T-helper 1 cell treated with Interleukin-12 subunit alpha and Interleukin-12 subunit beta and Interleukin-4 antibody, amounts not matched to agents 30 μg/mL and 1 μg/mL, for 36 hours (primary cell): ENCODE measurements around the gene PCK1.

Source experiments
- H3K27ac Mint-ChIP-seq: one replicate; pipeline ENCODE4 v1.8.0; 2021; ENCODE audit warnings: mild to moderate bottlenecking, mixed read lengths
- H3K27me3 Mint-ChIP-seq: one replicate; pipeline ENCODE4 v1.8.0; 2021; ENCODE audit warnings: low read depth, mixed read lengths
- H3K36me3 Mint-ChIP-seq: one replicate; pipeline ENCODE4 v1.8.0; 2021; ENCODE audit warnings: low read depth, mixed read lengths
- H3K4me1 Mint-ChIP-seq: one replicate; pipeline ENCODE4 v1.8.0; 2021; ENCODE audit warnings: low read depth, mixed read lengths
- H3K4me3 Mint-ChIP-seq: one replicate; pipeline ENCODE4 v1.8.0; 2021; ENCODE audit warnings: mild to moderate bottlenecking, moderate library complexity, mixed read lengths
- H3K9me3 Mint-ChIP-seq: one replicate; pipeline ENCODE4 v1.8.0; 2021; ENCODE audit warnings: mixed read lengths

PCK1 gene

DNA sequence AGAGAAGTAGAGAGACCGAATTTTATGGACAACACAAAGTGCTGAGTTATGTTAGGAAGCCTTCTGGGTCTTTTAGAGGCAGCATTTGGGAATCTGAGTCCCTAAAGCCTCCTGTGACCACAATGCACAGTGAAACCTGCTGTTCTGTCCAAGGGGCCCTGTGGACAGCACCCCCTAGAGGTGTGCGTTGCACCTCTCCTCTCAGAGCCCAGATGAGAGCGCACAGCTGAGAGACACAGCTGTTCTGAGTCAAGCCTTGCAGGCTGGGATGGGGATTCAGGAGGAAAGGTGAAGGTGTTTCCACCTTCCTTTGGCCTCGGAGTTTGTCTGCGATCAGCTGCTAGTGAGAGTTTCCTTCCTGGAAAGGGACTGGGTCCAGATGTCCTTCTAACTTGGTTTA lies 13.0 kb downstream of the PCK1 start:
- Mint-ChIP-seq H3K9me3 (no peaks in the 10 kb centered on the region), H3K27ac (no peak overlapping the region), H3K4me1 (no peaks in the 10 kb centered on the region), H3K27me3 (peaks cover 9% of the 10 kb centered on the region), H3K4me3 (no peak overlapping the region), H3K36me3 (no peaks in the 10 kb centered on the region)

DNA sequence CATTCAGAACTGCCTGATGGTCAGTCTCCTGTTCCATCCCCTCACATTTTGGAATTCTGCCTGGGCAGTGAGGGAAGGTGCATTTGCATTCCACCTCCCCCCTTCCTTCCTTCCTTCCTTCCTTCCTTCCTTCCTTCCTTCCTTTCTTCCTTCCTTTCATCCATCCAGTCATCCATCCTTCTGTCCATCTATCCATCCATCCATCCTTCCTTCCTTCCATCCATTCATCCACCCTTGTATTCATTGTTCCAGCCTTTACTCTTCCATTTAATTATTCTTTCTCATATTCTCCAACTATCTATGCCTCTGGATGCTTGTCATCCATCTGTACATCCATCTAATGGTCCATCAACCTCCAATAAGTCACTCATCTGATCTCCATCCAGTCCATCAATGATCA lies 14.0 kb downstream of the PCK1 start:
- Mint-ChIP-seq H3K27me3 (peaks cover 14% of the 10 kb centered on the region), H3K27ac (no peak overlapping the region), H3K9me3 (no peaks in the 10 kb centered on the region), H3K4me1 (no peaks in the 10 kb centered on the region), H3K36me3 (no peaks in the 10 kb centered on the region), H3K4me3 (no peak overlapping the region)

DNA sequence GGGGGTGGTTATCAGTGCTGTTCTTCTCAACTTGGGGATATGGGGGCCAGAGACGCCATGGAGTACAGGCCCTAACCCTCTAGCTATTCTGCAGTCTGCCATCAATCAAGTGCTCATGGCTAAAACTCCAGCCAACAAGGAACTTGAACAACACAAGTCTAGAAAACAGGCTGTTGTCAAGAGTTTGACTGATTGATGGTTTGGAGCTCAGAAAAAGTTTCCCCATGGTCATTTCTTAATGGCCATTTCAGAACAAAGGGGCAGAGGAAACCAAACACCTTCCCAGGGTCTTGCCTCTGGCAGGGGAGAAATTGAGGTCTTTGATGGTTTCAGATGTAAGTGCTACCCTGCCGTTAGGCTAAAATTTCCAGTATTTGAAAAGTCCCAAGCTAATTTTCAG lies 15.1 kb downstream of the PCK1 start:
- Mint-ChIP-seq H3K9me3 (no peaks in the 10 kb centered on the region), H3K4me3 (no peak overlapping the region), H3K36me3 (no peaks in the 10 kb centered on the region), H3K27ac (no peak overlapping the region), H3K4me1 (no peaks in the 10 kb centered on the region), H3K27me3 (peaks cover 22% of the 10 kb centered on the region)

DNA sequence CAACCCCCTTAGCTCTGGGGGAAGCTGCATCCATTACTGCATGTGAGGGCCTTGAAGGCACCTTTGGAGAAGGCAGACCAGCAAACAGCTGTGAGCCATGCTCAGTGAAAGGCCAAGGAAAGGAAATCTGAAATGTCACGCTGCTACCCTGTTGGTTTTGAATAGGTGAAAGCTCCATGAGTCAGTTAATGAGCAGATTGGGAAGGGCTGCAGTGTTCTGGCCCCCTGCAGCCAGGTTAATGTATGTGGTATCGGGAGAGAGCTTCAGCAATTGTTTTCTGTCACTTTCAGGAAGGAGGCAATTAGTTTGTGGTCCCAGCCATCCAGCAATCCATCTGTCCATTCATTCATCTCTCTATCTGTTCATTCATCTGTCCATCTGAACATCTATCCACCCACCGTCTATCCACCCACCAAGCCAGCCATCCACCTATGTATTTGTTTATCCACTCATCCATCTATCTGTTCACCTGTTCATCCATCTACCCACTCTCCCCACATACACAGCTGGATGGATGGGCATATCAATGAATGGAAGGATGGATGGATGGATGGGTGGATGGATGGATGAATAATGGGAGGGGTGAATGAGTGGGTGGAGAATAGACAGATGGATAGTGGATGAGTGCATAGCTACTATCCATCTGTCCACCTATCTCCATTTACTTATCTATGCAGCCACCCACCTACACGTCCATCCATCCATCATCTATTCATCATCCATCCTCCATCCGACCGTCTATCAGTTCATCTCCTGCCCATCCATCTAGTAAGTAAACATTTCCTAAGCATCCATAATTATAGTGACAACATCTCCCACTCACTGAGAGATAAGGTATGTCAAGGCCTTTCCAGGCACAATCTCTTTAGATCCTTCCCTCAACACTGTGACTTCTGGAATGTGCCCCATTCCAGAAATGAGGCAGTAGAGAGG lies 16.0 kb downstream of the PCK1 start:
- Mint-ChIP-seq H3K4me3 (no peak overlapping the region), H3K9me3 (no peaks in the 10 kb centered on the region), H3K36me3 (no peaks in the 10 kb centered on the region), H3K27ac (no peak overlapping the region), H3K27me3 (peaks cover 22% of the 10 kb centered on the region), H3K4me1 (no peaks in the 10 kb centered on the region)

DNA sequence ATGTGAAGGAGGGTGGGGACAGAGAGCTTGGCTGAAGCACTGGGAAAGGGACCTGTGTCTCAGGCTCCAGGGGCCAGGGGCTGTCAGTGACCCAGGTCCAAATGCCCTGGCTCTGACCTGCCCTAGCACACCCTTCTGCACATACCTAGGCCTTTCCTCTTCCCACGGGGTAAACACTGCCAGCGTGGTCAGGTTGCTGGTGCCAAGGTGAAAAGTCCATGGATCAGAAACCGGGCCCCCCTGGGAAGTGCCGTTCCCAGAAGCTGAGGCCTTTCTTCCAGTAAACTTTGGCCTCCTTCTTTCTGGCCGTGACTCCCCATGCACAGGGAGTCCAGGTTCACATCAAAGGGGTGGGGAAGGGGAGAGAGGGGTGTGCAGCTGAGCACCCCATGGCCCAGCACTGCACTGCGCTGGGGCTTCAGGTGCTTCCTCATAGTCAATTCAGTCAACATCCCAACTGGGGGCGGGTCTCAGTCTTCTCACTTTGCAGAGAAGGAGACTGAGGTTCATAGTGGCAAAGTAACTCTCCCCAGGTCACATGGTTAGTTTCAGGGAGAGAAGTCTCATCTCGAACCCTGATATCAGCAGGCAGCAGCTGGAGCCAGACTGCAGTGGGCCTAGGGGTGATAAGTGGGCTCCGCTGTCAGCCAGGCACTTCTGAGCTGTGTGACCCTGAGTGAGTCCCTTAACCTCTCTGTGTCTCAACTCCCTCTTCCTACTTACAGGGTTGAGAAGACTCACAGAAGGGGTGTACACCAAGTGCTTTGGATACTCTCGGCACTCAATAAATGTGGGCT lies 17.0 kb downstream of the PCK1 start:
- Mint-ChIP-seq H3K4me1 (no peaks in the 10 kb centered on the region), H3K36me3 (no peaks in the 10 kb centered on the region), H3K4me3 (no peak overlapping the region)

DNA sequence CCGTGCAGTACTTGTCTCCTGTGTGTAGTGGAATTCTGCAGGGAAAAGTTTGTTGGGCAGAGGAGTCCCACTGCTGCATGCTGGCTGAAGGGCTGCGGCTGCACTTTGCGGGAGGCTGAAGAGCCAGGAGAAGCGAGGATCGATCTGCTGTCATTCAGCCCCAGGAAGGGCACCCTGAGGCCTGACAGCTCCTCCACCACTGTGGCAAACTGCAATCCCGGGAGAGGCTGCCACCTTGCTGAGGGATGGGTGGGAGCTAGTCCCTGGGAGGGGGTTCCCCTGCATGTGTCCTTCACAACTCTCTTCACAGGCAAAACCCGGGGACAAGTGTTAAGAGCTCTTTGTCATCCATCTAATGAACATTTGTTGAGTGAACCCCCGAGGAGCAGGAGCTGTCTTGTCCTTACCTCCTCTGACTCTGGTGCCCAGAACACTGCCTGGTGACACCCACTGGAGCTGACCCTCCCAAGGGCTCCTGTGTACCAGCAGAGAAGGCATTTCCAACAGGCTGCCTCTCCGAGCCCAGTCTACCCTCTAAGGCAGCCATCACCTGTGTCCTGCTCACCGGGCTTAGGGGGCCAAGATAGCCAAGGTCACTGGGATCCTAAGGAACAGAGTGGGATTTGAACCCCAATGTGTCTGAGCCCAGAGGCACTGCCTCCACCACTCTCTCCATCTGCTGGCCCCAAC lies 17.7 kb downstream of the PCK1 start:
- H3K4me3 Mint-ChIP-seq = no peak overlapping the region
- peaks cover 17% of the 10 kb centered on the region for H3K27me3 Mint-ChIP-seq
- H3K4me1 Mint-ChIP-seq = no peaks in the 10 kb centered on the region
- no peaks in the 10 kb centered on the region for H3K36me3 Mint-ChIP-seq
- no peaks in the 10 kb centered on the region for H3K9me3 Mint-ChIP-seq
- no peak overlapping the region for H3K27ac Mint-ChIP-seq

More for the DNA sequence above, 17.0 kb downstream of the PCK1 start:
- H3K9me3 Mint-ChIP-seq = no peaks in the 10 kb centered on the region
- no peak overlapping the region for H3K27ac Mint-ChIP-seq
- peaks cover 17% of the 10 kb centered on the region for H3K27me3 Mint-ChIP-seq

DNA sequence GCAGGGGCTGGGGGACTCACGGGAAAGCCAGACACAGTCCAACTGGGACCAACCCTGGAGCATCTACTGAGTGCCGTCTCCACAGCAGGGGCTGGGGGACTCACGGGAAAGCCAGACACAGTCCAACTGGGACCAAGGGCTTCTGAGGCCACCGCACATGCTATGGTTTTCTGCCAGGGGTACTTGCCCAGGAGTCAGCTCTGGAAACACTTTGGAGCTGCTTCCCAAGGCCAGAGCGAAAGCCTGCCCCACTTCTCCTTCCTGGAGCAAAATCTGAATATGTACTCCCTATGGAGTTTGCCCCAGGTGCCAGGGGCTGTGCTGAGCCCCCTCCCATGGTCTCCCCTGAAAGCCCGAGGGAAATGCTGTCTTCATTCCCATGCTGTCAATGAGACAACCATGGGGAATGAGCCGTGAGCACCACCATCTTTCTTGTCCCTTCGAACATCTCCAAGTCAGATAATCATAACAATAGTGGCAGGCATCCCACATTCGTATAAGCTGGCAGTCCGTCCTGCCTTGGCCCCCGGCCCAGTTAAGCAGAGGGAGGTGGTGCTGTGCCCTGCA lies 18.5 kb downstream of the PCK1 start:
- no peaks in the 10 kb centered on the region for H3K4me1 Mint-ChIP-seq
- H3K36me3 Mint-ChIP-seq = no peaks in the 10 kb centered on the region
- H3K27me3 Mint-ChIP-seq = peaks cover 17% of the 10 kb centered on the region
- no peak overlapping the region for H3K27ac Mint-ChIP-seq
- H3K4me3 Mint-ChIP-seq = no peak overlapping the region
- H3K9me3 Mint-ChIP-seq = no peaks in the 10 kb centered on the region

DNA sequence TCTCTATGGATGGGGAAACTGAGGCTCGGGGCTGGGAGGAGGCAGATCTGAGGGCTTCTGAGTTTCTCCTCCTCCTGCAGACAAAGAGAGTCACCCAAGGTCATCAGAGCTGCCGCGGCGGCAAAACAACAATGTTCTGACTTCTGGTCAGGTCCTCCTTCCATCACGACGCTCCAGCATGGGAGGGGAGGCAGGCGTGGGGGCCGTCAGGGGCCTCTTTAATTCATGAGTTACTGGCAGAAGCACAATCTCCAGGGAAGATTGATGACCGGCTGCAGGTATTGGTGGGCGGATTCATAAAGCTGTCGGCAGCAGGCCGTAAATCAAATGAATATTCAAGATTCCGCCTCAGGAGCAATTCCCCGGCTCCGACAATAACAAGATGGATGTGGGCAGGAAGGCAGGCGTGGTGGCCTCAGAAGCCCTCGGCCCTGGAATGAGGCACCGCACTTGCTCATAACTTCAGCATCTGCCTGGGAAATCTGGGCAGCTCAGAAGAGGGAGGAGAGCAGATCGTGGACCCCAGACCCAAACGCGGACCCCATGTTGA lies 19.1 kb downstream of the PCK1 start:
- peaks cover 17% of the 10 kb centered on the region for H3K27me3 Mint-ChIP-seq

DNA sequence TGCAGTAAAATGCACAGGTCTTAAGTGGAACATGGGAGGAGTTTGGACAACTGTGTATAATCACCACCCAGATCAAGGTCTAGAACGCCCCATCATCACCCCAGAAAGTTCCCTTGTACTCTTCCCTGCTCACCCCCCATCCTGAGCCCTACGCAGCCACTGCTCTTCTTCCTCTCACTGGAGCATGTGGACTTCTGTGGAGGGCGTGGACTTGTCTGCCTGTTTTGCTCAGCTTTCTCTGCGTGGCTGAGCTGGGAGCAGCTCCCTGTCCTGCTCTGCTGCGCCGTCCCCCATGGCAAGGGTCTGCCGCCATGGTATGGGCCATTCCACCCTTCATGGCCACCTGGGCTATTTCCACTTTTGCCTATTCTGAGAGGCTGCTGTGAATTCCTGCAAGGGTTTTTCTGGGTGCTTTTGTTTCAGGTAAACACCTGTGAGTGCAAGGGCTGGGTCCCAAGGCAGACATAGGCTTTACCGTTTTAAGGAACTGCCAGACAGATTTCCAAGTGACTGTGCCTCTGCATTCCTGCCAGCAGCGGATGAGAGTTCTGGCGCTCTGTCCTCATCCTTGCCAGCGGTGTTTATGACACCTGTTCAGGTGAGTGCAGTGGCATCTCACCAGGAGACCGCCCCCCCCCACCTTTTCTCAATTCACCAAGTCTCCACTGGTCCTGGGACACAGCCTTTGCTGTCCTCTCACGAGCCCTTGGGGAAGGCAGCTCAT lies 19.7 kb downstream of the PCK1 start:
- H3K36me3 Mint-ChIP-seq = no peaks in the 10 kb centered on the region
- no peak overlapping the region for H3K27ac Mint-ChIP-seq
- peaks cover 21% of the 10 kb centered on the region for H3K27me3 Mint-ChIP-seq
- H3K9me3 Mint-ChIP-seq = no peaks in the 10 kb centered on the region
- no peak overlapping the region for H3K4me3 Mint-ChIP-seq
- no peaks in the 10 kb centered on the region for H3K4me1 Mint-ChIP-seq

More for the DNA sequence above, 19.1 kb downstream of the PCK1 start:
- Mint-ChIP-seq H3K9me3 (no peaks in the 10 kb centered on the region), H3K36me3 (no peaks in the 10 kb centered on the region), H3K4me3 (no peak overlapping the region), H3K4me1 (no peaks in the 10 kb centered on the region), H3K27ac (no peak overlapping the region)

DNA sequence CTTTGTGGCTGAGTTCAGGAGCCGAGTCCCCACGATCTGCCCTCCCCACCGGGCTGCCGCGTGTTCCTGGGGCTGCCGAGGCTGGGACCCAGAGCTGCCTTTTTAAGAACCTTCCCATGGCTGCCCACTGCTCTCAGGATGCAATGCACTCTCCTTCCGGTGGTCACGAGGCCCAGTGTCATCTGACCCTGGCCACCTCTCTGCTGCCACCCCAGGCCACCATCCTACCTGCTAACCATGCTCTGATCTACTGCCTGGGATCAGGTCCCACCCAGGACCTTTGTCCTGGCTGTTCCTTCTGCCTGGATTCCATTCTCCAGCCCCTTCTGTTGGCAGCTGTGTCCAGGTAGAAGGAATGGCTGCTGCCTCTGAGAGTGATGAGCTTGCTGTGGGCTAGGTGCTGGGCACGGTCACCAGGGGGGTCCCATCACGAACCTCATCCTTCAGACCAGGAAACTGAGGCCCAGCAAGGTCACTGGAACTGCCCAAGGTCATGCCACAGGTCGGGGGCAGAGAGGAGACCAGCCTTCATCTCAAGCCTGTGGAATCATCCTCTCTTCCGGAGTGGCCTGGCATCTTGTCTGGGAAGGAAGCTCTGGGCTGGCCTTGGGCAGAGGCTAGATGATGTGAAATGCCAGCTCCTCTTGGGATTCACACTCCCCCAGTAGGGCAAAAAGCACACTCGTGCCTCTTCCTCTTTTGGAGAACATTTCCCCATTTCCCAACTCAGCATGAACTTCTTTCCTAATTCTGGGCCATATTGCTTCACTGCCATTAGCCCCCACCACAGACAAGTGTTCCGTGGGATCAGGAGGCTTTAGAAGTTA lies 20.5 kb downstream of the PCK1 start:
- no peaks in the 10 kb centered on the region for H3K36me3 Mint-ChIP-seq
- no peaks in the 10 kb centered on the region for H3K4me1 Mint-ChIP-seq
- peaks cover 21% of the 10 kb centered on the region for H3K27me3 Mint-ChIP-seq
- no peak overlapping the region for H3K27ac Mint-ChIP-seq
- no peaks in the 10 kb centered on the region for H3K9me3 Mint-ChIP-seq
- H3K4me3 Mint-ChIP-seq = no peak overlapping the region

DNA sequence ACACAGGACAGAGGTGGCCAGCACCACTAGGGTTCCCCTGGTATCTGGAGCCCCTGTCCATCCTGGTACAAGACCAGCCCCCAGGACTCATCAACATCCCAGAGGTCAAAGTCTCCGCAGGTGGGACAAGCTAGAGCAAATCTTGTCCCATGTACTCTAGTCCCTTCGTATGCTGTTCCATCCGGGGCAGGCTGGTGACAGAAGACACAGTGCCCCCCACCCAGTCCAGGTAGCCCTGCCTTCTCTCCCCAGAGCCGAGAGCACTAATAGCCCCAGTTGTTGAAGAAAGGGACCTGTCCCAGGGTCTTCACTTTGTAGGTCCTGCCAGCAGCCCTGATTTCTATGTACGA lies 21.1 kb downstream of the PCK1 start:
- H3K27ac Mint-ChIP-seq = no peak overlapping the region
- H3K4me1 Mint-ChIP-seq = no peaks in the 10 kb centered on the region
- H3K36me3 Mint-ChIP-seq = no peaks in the 10 kb centered on the region
- no peak overlapping the region for H3K4me3 Mint-ChIP-seq
- H3K9me3 Mint-ChIP-seq = no peaks in the 10 kb centered on the region
- peaks cover 21% of the 10 kb centered on the region for H3K27me3 Mint-ChIP-seq

DNA sequence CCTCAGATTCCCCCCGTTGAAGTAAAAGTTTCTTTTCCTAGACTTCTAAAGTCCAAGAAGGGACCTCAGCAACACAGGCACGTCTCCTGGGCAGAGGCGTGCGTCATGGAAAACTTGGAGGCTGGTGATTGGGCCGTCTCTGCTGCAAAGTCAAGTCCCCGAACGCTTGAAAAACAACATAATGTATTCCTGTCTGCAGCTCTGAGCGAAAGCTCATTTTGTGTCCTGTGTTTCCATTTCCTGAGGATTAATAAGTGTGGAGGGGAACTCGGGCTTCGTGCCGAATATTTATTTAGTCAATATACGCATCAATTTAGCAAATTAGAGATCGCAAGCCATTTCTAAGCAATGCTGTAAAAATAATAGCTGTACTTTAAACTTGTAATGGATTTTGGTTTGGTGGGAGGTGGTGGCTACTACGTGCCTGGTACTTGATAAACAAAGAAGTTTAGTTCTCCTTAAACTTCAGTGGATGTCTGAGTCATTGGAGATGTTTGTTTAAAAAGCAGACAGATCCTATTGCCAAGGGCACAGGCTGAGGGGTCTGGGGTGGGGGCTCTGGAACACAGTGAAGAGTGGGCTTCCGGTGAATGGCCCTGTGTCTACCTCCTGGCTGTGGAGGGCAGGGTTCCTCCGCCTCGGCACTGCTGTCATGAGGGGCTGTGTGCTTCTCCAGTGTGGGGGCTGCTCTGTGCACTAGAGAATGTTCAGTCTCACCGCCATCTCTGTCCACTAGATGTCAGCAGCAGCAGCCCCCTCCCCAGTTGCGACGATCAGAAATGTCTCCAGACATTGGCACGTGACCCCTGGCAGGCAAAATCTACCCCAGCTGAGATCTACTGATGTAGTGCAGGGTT lies 21.8 kb downstream of the PCK1 start:
- H3K4me1 Mint-ChIP-seq = no peaks in the 10 kb centered on the region
- H3K4me3 Mint-ChIP-seq = no peak overlapping the region
- H3K27me3 Mint-ChIP-seq = peaks cover 21% of the 10 kb centered on the region
- no peaks in the 10 kb centered on the region for H3K36me3 Mint-ChIP-seq
- no peak overlapping the region for H3K27ac Mint-ChIP-seq
- no peaks in the 10 kb centered on the region for H3K9me3 Mint-ChIP-seq
